ENCODE data around the gene KIF27.

- TF ChIP-seq CTCF (IDR thresholded peaks at IDR 0.05): no peak
- no peak for TF ChIP-seq EP300 (IDR thresholded peaks at IDR 0.05)
Observed at GRCh38 chr9:83794051-83794450, 127.2 kb downstream of the KIF27 start.

All from suprapubic skin (tissue), 3 donors.